ENCODE data around the gene SLC35A2.

Gene SLC35A2

GRCh38 chrX:48911412-48912182, at the start of gene SLC35A2:
Gene SLC35A2, minus strand, starts transcription at chrX:48911646. Its CDS starts 10 bp downstream, at chrX:48911636.
- Histone ChIP-seq H3K4me1 (ENCODE audit: control insufficient read depth, insufficient read depth, low read length) (peaks cover 6% of the 10 kb centered on the region), H3K9ac (ENCODE audit: low read length) (peak within 1 kb of the TSS; percentile 80)

GRCh38 chrX:48960291-48960690, 48.8 kb upstream of the SLC35A2 start:
- Histone ChIP-seq H3K36me3 (ENCODE audit: control insufficient read depth, insufficient read depth, low read length) (no peaks in the 10 kb centered on the region), H3K4me3 (ENCODE audit: low read length) (no peak overlapping the region), H3K27me3 (ENCODE audit: control insufficient read depth, insufficient read depth, low read length) (no peaks in the 10 kb centered on the region), H3K4me1 (ENCODE audit: control insufficient read depth, insufficient read depth, low read length) (peaks cover 10% of the 10 kb centered on the region), H3K9ac (ENCODE audit: low read length) (no peak overlapping the region), H3K9me3 (ENCODE audit: control insufficient read depth, low read length) (no peaks in the 10 kb centered on the region)

More at GRCh38 chrX:48911412-48912182, at the start of gene SLC35A2:
- Histone ChIP-seq H3K27me3 (ENCODE audit: control insufficient read depth, insufficient read depth, low read length) (no peaks in the 10 kb centered on the region), H3K4me3 (ENCODE audit: low read length) (peak within 1 kb of the TSS; percentile 89), H3K9me3 (ENCODE audit: control insufficient read depth, low read length) (no peaks in the 10 kb centered on the region), H3K36me3 (ENCODE audit: control insufficient read depth, insufficient read depth, low read length) (no peaks in the 10 kb centered on the region)

GRCh38 chrX:48958635-48959094, 47.2 kb upstream of the SLC35A2 start:
- Histone ChIP-seq H3K4me3 (ENCODE audit: low read length) (peak overlapping the region; percentile 36), H3K9me3 (ENCODE audit: control insufficient read depth, low read length) (no peaks in the 10 kb centered on the region), H3K36me3 (ENCODE audit: control insufficient read depth, insufficient read depth, low read length) (no peaks in the 10 kb centered on the region), H3K27me3 (ENCODE audit: control insufficient read depth, insufficient read depth, low read length) (no peaks in the 10 kb centered on the region), H3K9ac (ENCODE audit: low read length) (peak overlapping the region; percentile 95), H3K4me1 (ENCODE audit: control insufficient read depth, insufficient read depth, low read length) (peaks cover 15% of the 10 kb centered on the region)

GRCh38 chrX:48957827-48958634, 46.6 kb upstream of the SLC35A2 start:
- no peaks in the 10 kb centered on the region for H3K36me3 ChIP-seq (ENCODE audit: control insufficient read depth, insufficient read depth, low read length)
- no peaks in the 10 kb centered on the region for H3K27me3 ChIP-seq (ENCODE audit: control insufficient read depth, insufficient read depth, low read length)
- peak overlapping the region; percentile 95 for H3K9ac ChIP-seq (ENCODE audit: low read length)
- no peaks in the 10 kb centered on the region for H3K9me3 ChIP-seq (ENCODE audit: control insufficient read depth, low read length)
- peaks cover 18% of the 10 kb centered on the region for H3K4me1 ChIP-seq (ENCODE audit: control insufficient read depth, insufficient read depth, low read length)
- no peak overlapping the region for H3K4me3 ChIP-seq (ENCODE audit: low read length)

- Histone ChIP-seq H3K27me3 (ENCODE audit: control insufficient read depth, insufficient read depth, low read length) (no peaks in the 10 kb centered on the region), H3K4me1 (ENCODE audit: control insufficient read depth, insufficient read depth, low read length) (peaks cover 18% of the 10 kb centered on the region), H3K9me3 (ENCODE audit: control insufficient read depth, low read length) (no peaks in the 10 kb centered on the region), H3K36me3 (ENCODE audit: control insufficient read depth, insufficient read depth, low read length) (no peaks in the 10 kb centered on the region), H3K4me3 (ENCODE audit: low read length) (peak within 1 kb of the TSS; percentile 25), H3K9ac (ENCODE audit: low read length) (peak within 1 kb of the TSS; percentile 95)
These were observed 46.0 kb upstream of the SLC35A2 start, which contains the start of gene OTUD5 for GRCh38 chrX:48957477-48957826. Gene OTUD5, minus strand, starts transcription at chrX:48957607. Its CDS starts 37 bp downstream, at chrX:48957570.

- Histone ChIP-seq H3K9me3 (ENCODE audit: control insufficient read depth, low read length) (no peaks in the 10 kb centered on the region), H3K36me3 (ENCODE audit: control insufficient read depth, insufficient read depth, low read length) (no peaks in the 10 kb centered on the region), H3K4me3 (ENCODE audit: low read length) (peak overlapping the region; percentile 25), H3K4me1 (ENCODE audit: control insufficient read depth, insufficient read depth, low read length) (peaks cover 18% of the 10 kb centered on the region), H3K27me3 (ENCODE audit: control insufficient read depth, insufficient read depth, low read length) (no peaks in the 10 kb centered on the region), H3K9ac (ENCODE audit: low read length) (peak overlapping the region; percentile 70)
These were observed 45.4 kb upstream of the SLC35A2 start for GRCh38 chrX:48956728-48957414.

- H3K27me3 ChIP-seq (ENCODE audit: control insufficient read depth, insufficient read depth, low read length): no peaks in the 10 kb centered on the region
- H3K4me1 ChIP-seq (ENCODE audit: control insufficient read depth, insufficient read depth, low read length): peaks cover 7% of the 10 kb centered on the region
- no peak overlapping the region for H3K4me3 ChIP-seq (ENCODE audit: low read length)
- H3K9me3 ChIP-seq (ENCODE audit: control insufficient read depth, low read length): no peaks in the 10 kb centered on the region
- no peaks in the 10 kb centered on the region for H3K36me3 ChIP-seq (ENCODE audit: control insufficient read depth, insufficient read depth, low read length)
- H3K9ac ChIP-seq (ENCODE audit: low read length): no peak overlapping the region
These were observed 37.1 kb upstream of the SLC35A2 start for GRCh38 chrX:48948589-48948988.

- H3K4me3 ChIP-seq (ENCODE audit: low read length): no peak overlapping the region
- H3K36me3 ChIP-seq (ENCODE audit: control insufficient read depth, insufficient read depth, low read length): no peaks in the 10 kb centered on the region
- no peaks in the 10 kb centered on the region for H3K9me3 ChIP-seq (ENCODE audit: control insufficient read depth, low read length)
- H3K4me1 ChIP-seq (ENCODE audit: control insufficient read depth, insufficient read depth, low read length): peaks cover 17% of the 10 kb centered on the region
- no peaks in the 10 kb centered on the region for H3K27me3 ChIP-seq (ENCODE audit: control insufficient read depth, insufficient read depth, low read length)
- no peak overlapping the region for H3K9ac ChIP-seq (ENCODE audit: low read length)
These were observed 34.3 kb upstream of the SLC35A2 start for GRCh38 chrX:48945517-48946348.

- Histone ChIP-seq H3K36me3 (ENCODE audit: control insufficient read depth, insufficient read depth, low read length) (no peaks in the 10 kb centered on the region), H3K9me3 (ENCODE audit: control insufficient read depth, low read length) (no peaks in the 10 kb centered on the region), H3K27me3 (ENCODE audit: control insufficient read depth, insufficient read depth, low read length) (no peaks in the 10 kb centered on the region), H3K4me1 (ENCODE audit: control insufficient read depth, insufficient read depth, low read length) (peaks cover 17% of the 10 kb centered on the region), H3K4me3 (ENCODE audit: low read length) (no peak overlapping the region), H3K9ac (ENCODE audit: low read length) (no peak overlapping the region)
These were observed 31.4 kb upstream of the SLC35A2 start for GRCh38 chrX:48942895-48943294.

- H3K9ac ChIP-seq (ENCODE audit: low read length): no peak overlapping the region
- H3K27me3 ChIP-seq (ENCODE audit: control insufficient read depth, insufficient read depth, low read length): no peaks in the 10 kb centered on the region
- peaks cover 22% of the 10 kb centered on the region for H3K4me1 ChIP-seq (ENCODE audit: control insufficient read depth, insufficient read depth, low read length)
- no peaks in the 10 kb centered on the region for H3K9me3 ChIP-seq (ENCODE audit: control insufficient read depth, low read length)
- no peak overlapping the region for H3K4me3 ChIP-seq (ENCODE audit: low read length)
- H3K36me3 ChIP-seq (ENCODE audit: control insufficient read depth, insufficient read depth, low read length): no peaks in the 10 kb centered on the region
These were observed 29.0 kb upstream of the SLC35A2 start for GRCh38 chrX:48940404-48940955.

Data from mucosa of stomach (tissue), 1 donor.